ENCODE measurements around the gene SPCS2.

DNA sequence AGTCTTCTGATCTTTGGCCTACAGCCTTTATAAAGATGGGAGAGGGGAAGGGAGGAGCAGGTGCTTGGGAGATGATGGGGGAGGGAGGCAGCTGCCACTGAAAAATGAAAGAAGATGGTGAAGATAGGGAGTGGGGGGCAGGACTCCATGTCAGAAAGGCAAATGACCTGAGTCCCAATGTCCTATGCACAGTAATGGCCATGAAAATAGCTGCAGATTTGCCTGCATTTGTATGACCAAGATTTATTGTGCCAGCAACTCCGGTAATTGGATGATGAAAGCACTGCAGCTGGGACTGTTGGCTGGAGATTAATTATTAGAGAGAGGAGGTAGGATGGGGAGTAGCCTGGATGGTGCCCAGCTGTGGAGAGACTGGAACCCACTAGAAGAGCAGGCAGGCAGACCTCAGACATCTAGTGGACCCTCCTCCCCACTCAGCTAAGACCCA lies 75.7 kb downstream of the SPCS2 start:
- TF ChIP-seq, protein P1, sequence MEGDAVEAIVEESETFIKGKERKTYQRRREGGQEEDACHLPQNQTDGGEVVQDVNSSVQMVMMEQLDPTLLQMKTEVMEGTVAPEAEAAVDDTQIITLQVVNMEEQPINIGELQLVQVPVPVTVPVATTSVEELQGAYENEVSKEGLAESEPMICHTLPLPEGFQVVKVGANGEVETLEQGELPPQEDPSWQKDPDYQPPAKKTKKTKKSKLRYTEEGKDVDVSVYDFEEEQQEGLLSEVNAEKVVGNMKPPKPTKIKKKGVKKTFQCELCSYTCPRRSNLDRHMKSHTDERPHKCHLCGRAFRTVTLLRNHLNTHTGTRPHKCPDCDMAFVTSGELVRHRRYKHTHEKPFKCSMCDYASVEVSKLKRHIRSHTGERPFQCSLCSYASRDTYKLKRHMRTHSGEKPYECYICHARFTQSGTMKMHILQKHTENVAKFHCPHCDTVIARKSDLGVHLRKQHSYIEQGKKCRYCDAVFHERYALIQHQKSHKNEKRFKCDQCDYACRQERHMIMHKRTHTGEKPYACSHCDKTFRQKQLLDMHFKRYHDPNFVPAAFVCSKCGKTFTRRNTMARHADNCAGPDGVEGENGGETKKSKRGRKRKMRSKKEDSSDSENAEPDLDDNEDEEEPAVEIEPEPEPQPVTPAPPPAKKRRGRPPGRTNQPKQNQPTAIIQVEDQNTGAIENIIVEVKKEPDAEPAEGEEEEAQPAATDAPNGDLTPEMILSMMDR (IDR thresholded peaks at IDR 0.05), result no peak
- TF ChIP-seq POLR2A (IDR thresholded peaks at IDR 0.05) (no peak), EP300 (IDR thresholded peaks at IDR 0.05) (no peak)

All from tibial nerve (tissue), 4 donors.